Measurements from ENCODE around the gene CHURC1. TPM values are rescaled to one million over a fixed set of nuclear protein-coding genes. Genes with fewer than 3 reads are reported as not detected.
A peak's percentile ranks its signal among the peaks of the same experiment; 100 is the strongest.

The CHURC1 gene
- total RNA-seq, 2 donors from 2014 or later, result 53.8 to 56.0 TPM

- no peaks in the 10 kb centered on the region for H3K27me3 Mint-ChIP-seq
- no peaks in the 10 kb centered on the region for H3K9me3 Mint-ChIP-seq
- no peak for ATAC-seq (replicated peaks)
- H3K27ac Mint-ChIP-seq, result no peak overlapping the region
- no peak overlapping the region for H3K4me3 Mint-ChIP-seq
- no peaks in the 10 kb centered on the region for H3K4me1 Mint-ChIP-seq
- peaks cover 16% of the 10 kb centered on the region for H3K36me3 Mint-ChIP-seq (ENCODE audit: low read depth)
These were observed 37.5 kb downstream of the CHURC1 start for GRCh38 chr14:64951724-64952123.

DNA sequence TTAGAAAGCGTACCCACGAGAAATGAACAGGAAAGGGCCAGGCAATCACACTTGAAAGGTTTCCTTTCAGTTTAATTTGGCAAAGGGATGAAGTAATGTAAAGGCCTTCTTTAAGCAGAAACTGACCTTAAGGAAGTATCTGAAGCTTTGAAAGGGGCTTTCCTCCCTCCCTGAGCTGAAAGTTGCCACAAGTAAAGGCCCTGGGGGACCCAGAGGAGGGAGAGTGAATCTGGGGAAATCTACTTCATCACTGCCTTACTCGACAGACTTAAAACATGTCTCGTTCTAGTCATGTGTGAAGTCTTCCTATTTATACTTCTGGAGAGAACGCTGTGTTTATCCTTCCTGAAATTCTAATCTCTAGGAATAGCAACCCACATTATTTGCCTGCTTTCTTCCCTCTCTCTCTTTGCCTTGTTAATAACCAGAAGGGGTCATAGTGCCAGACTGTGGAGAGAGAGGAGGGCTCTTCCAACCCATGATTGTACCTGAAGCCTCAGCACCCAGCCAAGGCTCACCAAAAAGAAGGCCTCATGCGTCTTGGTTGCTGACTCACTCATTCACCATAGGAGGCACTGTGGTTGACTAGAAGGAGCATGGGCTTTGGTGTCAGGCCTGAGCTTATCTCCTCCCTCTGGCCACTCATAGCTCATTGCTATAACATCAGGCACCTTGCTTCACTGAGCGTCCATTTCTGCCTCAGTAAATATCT, 38.5 kb downstream of the CHURC1 start:
- peak; percentile 60 for ATAC-seq (replicated peaks)
- Mint-ChIP-seq H3K27me3 (no peaks in the 10 kb centered on the region), H3K27ac (peak overlapping the region; percentile 70), H3K4me3 (no peak overlapping the region), H3K4me1 (no peaks in the 10 kb centered on the region), H3K9me3 (no peaks in the 10 kb centered on the region), H3K36me3 (ENCODE audit: low read depth) (peaks cover 11% of the 10 kb centered on the region)

GRCh38 chr14:64953310-64953654, 39.0 kb downstream of the CHURC1 start:
- peaks cover 9% of the 10 kb centered on the region for H3K36me3 Mint-ChIP-seq (ENCODE audit: low read depth)
- no peaks in the 10 kb centered on the region for H3K27me3 Mint-ChIP-seq
- H3K4me3 Mint-ChIP-seq, result no peak overlapping the region
- H3K9me3 Mint-ChIP-seq, result no peaks in the 10 kb centered on the region
- H3K4me1 Mint-ChIP-seq, result no peaks in the 10 kb centered on the region
- no peak for ATAC-seq (replicated peaks)
- H3K27ac Mint-ChIP-seq, result no peak overlapping the region

DNA sequence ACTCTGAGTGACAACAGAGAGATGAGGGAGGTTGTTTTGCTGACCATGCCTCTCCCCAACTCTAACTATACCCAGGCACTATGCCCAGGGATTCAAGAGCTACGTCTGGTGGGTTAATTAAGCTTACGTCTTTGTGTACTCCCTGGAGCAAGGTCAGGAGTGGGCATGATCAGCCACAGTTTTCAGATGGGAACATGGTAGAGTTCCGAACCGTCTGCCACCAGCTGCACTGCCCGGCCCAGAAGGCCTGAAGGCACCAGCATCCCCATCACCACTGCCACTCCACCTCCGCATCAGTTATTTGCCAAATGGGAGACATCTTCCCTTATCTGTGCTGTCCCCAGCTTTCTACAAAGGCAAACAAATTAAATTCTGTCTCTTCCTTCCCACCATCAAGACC, 39.4 kb downstream of the CHURC1 start:
- H3K27me3 Mint-ChIP-seq, result no peaks in the 10 kb centered on the region
- no peaks in the 10 kb centered on the region for H3K9me3 Mint-ChIP-seq
- ATAC-seq (replicated peaks), result no peak
- H3K27ac Mint-ChIP-seq, result no peak overlapping the region
- H3K4me3 Mint-ChIP-seq, result no peak overlapping the region
- H3K4me1 Mint-ChIP-seq, result no peaks in the 10 kb centered on the region
- H3K36me3 Mint-ChIP-seq (ENCODE audit: low read depth), result peaks cover 9% of the 10 kb centered on the region

DNA sequence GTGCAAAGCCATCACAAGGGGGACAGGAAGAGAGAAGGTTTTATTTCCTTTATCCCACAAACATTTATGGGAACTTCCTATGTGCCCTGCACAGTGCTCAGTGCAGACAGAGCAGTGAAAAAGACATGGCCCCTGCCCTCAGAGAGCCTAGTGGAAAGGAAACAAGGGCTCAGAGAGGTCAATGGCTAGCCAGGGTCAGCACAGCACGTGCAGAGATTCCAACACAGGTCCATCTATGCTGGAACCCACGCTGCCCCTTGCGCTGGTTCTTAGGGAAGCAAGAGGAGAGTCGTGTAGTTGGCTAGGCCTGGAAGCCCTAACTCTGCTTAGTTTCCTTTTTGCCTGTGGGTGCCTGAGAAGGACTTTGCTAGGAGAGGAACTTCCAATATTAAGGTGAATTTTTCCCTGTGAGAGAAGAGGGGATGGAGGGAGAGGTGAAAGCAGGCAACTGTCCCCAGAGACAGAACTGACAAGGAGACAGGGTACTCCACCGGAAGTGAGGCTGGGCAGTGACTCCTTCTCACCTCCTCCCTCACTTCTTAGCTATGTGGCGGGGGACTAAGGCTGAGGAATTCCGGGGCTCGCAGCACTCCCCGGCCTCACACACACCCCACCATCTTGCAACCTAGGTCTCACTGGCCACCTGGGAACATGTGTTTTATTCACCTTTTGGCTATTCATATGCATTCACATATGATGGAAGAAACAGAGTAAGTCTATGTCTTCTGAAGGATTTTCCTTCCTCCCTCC, 40.4 kb downstream of the CHURC1 start:
- no peaks in the 10 kb centered on the region for H3K9me3 Mint-ChIP-seq
- H3K4me3 Mint-ChIP-seq, result no peak overlapping the region
- H3K36me3 Mint-ChIP-seq (ENCODE audit: low read depth), result peaks cover 7% of the 10 kb centered on the region
- H3K4me1 Mint-ChIP-seq, result no peaks in the 10 kb centered on the region
- H3K27me3 Mint-ChIP-seq, result no peaks in the 10 kb centered on the region
- peak overlapping the region; percentile 12 for H3K27ac Mint-ChIP-seq
- ATAC-seq (replicated peaks), result no peak

GRCh38 chr14:64955297-64955696, 41.0 kb downstream of the CHURC1 start:
- Mint-ChIP-seq H3K27me3 (no peaks in the 10 kb centered on the region), H3K27ac (peak overlapping the region; percentile 12), H3K36me3 (ENCODE audit: low read depth) (peaks cover under 1% of the 10 kb centered on the region), H3K9me3 (no peaks in the 10 kb centered on the region), H3K4me1 (peaks cover 4% of the 10 kb centered on the region), H3K4me3 (no peak overlapping the region)
- ATAC-seq (replicated peaks), result no peak

- no peak overlapping the region for H3K27ac Mint-ChIP-seq
- ATAC-seq (replicated peaks), result no peak
- H3K27me3 Mint-ChIP-seq, result no peaks in the 10 kb centered on the region
- H3K4me3 Mint-ChIP-seq, result no peak overlapping the region
- no peaks in the 10 kb centered on the region for H3K36me3 Mint-ChIP-seq (ENCODE audit: low read depth)
- no peaks in the 10 kb centered on the region for H3K9me3 Mint-ChIP-seq
- peaks cover 8% of the 10 kb centered on the region for H3K4me1 Mint-ChIP-seq
These were observed 42.6 kb downstream of the CHURC1 start for GRCh38 chr14:64956697-64957406.

GRCh38 chr14:64958201-64958600, 43.9 kb downstream of the CHURC1 start:
- Mint-ChIP-seq H3K27me3 (no peaks in the 10 kb centered on the region), H3K4me3 (no peak overlapping the region), H3K9me3 (no peaks in the 10 kb centered on the region), H3K36me3 (ENCODE audit: low read depth) (no peaks in the 10 kb centered on the region), H3K27ac (no peak overlapping the region), H3K4me1 (peaks cover 8% of the 10 kb centered on the region)
- no peak for ATAC-seq (replicated peaks)

DNA sequence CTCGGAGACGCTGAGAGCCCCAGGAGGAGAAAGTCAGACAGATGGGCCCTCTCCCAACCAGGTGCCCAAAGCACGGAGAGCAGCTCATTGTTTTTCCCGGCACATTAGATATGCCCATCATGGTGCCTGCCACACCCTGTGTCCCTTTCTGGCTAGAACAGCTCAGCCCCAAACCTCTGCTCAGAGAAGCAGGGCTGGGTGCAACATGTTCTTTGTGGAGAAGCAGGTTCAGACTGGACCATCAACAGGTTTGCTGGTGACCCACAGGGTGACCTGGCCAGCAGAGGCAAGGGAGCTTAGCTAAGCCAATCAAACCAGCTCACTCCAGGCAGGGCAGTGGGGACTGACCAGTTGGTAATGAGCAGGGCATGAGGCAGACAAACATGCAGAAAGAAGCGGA, 44.5 kb downstream of the CHURC1 start:
- ATAC-seq (replicated peaks), result no peak
- H3K4me1 Mint-ChIP-seq, result peaks cover 8% of the 10 kb centered on the region
- no peaks in the 10 kb centered on the region for H3K27me3 Mint-ChIP-seq
- no peaks in the 10 kb centered on the region for H3K9me3 Mint-ChIP-seq
- no peaks in the 10 kb centered on the region for H3K36me3 Mint-ChIP-seq (ENCODE audit: low read depth)
- H3K27ac Mint-ChIP-seq, result no peak overlapping the region
- no peak overlapping the region for H3K4me3 Mint-ChIP-seq

GRCh38 chr14:64960762-64961276, 46.6 kb downstream of the CHURC1 start:
- H3K4me3 Mint-ChIP-seq, result no peak overlapping the region
- H3K36me3 Mint-ChIP-seq (ENCODE audit: low read depth), result no peaks in the 10 kb centered on the region
- ATAC-seq (replicated peaks), result no peak
- no peaks in the 10 kb centered on the region for H3K27me3 Mint-ChIP-seq
- peak overlapping the region; percentile 71 for H3K27ac Mint-ChIP-seq
- no peaks in the 10 kb centered on the region for H3K9me3 Mint-ChIP-seq
- peaks cover 12% of the 10 kb centered on the region for H3K4me1 Mint-ChIP-seq

GRCh38 chr14:64963611-64964010, 49.4 kb downstream of the CHURC1 start:
- H3K27me3 Mint-ChIP-seq, result no peaks in the 10 kb centered on the region
- no peaks in the 10 kb centered on the region for H3K9me3 Mint-ChIP-seq
- peaks cover 18% of the 10 kb centered on the region for H3K4me1 Mint-ChIP-seq
- H3K27ac Mint-ChIP-seq, result no peak overlapping the region
- H3K36me3 Mint-ChIP-seq (ENCODE audit: low read depth), result no peaks in the 10 kb centered on the region
- ATAC-seq (replicated peaks), result no peak
- H3K4me3 Mint-ChIP-seq, result no peak overlapping the region

DNA sequence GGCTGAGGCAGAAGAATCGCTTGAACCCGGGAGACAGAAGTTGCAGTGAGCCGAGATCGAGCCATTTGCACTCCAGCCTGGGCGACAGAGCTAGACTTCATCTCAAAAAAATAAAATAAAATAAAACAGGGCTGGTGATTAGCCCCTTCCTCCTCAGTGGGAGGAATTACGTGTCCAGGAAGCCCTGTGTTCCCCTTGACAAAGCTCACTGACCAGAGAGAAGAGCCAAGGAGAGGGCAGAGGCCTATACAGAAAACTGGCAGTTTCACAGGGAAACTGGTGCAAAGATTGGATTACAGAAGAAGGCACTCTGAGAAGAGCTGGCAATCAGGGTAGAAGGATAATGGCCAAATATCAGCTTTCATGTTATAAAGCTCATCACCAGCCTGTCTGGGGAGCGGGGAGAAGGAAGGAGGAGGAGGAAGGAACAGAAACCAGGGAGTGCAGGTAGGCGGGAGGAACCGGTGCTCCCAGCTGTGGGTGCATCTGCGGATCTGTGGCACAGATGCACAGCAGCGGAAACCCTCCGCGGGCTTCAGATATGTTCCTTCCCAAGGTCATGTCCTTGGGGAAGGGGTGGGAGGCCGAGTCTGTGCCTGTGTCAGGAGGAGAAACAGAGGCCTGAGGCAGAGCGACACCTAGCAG, 51.2 kb downstream of the CHURC1 start:
- no peaks in the 10 kb centered on the region for H3K36me3 Mint-ChIP-seq (ENCODE audit: low read depth)
- H3K4me1 Mint-ChIP-seq, result peaks cover 16% of the 10 kb centered on the region
- H3K9me3 Mint-ChIP-seq, result no peaks in the 10 kb centered on the region
- H3K4me3 Mint-ChIP-seq, result no peak overlapping the region
- ATAC-seq (replicated peaks), result no peak
- H3K27me3 Mint-ChIP-seq, result no peaks in the 10 kb centered on the region
- H3K27ac Mint-ChIP-seq, result no peak overlapping the region

GRCh38 chr14:64966976-64967375, 52.7 kb downstream of the CHURC1 start:
- no peak for ATAC-seq (replicated peaks)
- Mint-ChIP-seq H3K27me3 (no peaks in the 10 kb centered on the region), H3K9me3 (no peaks in the 10 kb centered on the region), H3K4me3 (no peak overlapping the region), H3K4me1 (peaks cover 15% of the 10 kb centered on the region), H3K27ac (no peak overlapping the region), H3K36me3 (ENCODE audit: low read depth) (no peaks in the 10 kb centered on the region)

- Mint-ChIP-seq H3K36me3 (ENCODE audit: low read depth) (no peaks in the 10 kb centered on the region), H3K4me1 (peaks cover 15% of the 10 kb centered on the region), H3K27ac (no peak overlapping the region), H3K9me3 (no peaks in the 10 kb centered on the region), H3K27me3 (no peaks in the 10 kb centered on the region), H3K4me3 (no peak overlapping the region)
- ATAC-seq (replicated peaks), result no peak
These were observed 53.9 kb downstream of the CHURC1 start for GRCh38 chr14:64968167-64968566.
